NCI-H1436 (cell line): ENCODE measurements around the gene FKBP1C.
"Not testable (repeated sequence)": the region's sequence is repeated elsewhere in the genome, so short reads cannot be mapped to it uniquely, and the experiment has no call there.

Experiments
- DNase-seq: peaks from one replicate; lab custom pipeline; 2025; lab: John Stamatoyannopoulos, UW

The FKBP1C gene

DNA sequence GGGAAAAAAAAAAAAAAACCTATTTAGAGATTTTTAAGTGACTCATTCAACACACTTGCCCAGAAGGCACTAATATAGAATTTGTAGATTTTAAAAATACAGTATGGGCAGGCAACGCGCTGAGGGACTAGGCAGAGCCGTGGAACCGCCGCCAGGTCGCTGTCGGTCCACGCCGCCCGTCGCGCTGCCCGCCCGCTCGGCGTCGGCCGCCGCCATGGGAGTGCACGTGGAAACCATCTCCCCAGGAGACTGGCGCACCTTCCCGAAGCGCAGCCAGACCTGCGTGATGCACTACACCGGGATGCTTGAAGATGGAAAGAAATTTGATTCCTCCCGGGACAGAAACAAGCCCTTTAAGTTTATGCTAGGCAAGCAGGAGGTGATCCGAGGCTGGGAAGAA, at the start of gene FKBP1C:
Gene FKBP1C, plus strand, starts transcription at position 127 of the 400 bp plus-strand sequence.
- not testable (repeated sequence) for DNase-seq

DNA sequence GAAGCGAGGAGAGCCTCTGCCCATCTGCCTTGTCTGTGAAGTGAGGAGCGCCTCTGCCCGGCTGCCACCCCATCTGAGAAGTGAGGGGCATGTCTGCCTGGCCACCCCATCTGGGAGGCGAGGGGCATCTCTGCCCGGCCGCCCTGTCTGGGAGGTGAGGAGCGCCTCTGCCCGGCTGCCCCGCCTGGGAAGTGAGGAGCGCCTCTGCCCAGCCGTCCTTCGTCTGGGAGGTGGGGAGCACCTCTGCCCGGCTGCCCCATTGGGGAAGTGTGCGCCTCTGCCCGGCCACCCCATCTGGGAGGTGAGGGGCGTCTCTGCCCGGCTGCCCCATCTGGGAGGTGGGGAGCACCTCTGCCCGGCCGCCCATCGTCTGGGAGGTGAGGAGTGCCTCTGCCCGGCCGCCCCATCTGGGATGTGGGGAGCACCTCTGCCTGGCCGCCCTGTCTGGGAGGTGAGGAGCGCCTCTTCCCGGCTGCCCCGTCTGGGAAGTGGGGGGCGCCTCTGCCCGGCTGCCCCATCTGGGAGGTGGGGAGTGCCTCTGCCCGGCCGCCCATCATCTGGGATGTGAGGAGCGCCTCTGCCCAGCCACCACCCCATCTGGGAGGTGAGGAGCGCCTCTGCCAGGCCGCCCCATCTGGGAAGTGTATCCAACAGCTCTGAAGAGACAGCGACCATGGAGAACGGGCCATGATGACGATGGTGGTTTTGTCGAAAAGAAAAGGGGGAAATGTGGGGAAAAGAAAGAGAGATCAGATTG, 47.0 kb upstream of the FKBP1C start:
- not testable (repeated sequence) for DNase-seq

DNA sequence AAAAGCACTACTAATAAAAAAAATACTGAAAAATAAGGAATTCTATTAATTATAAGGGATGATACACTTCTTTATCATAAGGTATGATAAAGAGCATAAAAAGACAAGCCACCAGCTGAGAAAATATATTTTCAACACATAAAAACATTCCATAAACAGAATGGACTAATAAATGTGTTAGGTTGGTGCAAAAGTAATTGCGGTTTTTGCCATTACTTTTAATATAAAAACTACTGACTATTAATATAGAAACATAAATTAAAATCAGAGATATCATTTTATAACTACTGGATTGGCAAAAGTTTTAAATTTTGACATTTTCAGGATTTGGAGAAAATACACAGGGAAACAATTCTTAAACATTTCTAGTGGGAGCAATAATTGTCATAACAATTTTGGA, 37.1 kb upstream of the FKBP1C start:
- DNase-seq, result no peak

DNA sequence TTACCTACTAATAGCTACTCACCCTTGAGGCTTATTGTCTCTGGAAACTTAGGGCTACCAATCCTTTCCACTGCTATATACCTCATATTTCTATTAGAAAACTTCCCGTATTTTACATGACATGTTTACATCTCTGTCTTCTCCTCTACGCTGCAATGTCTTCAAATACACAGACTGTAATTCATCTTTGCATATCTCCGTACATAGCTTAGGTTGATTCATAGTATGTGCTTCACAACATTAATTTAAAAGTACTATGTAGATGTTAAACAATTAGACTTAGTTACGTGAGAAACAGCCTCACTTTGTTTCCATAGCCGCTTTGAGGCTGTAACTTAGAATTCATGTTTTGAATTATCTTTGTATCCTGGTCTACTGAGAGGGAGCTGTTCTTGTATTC, 35.1 kb upstream of the FKBP1C start:
- DNase-seq, result no peak

DNA sequence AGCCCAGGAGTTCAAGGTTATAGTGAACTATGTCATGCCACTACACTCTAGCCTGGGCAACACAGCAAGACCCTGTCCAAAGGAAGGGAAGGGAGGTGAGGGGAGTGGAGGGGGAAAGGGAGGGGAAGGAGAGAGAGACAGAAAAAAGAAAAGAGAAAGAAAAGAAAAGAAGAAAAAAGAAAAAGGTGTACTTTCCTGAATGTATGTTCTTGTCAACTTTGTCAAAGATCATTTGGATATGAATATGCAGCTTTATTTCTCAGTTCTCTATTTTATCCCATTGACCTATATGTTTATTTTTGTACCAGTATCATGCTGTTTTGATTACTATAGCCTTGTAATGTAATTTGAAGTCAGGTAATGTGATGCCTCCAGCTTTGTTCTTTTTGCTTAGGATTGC, 30.9 kb upstream of the FKBP1C start:
- no peak for DNase-seq

DNA sequence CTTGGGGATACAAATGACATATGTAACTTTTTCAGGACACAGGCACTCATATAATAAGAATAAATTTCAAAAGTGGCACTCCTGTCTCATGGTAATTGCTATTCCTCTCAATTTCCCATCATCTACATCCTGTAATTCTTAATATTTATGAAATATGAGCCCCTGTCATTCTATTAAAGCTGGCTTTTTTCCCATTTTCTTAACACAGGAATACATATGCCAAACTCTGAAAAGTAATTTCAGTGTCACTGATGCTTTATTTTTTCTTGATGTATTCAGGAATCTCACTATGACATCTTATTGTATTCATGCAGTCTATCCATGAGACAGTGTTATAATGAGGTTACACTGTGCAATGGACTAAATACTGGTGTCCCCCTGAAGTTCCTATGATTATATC, 24.3 kb upstream of the FKBP1C start:
- DNase-seq, result no peak

DNA sequence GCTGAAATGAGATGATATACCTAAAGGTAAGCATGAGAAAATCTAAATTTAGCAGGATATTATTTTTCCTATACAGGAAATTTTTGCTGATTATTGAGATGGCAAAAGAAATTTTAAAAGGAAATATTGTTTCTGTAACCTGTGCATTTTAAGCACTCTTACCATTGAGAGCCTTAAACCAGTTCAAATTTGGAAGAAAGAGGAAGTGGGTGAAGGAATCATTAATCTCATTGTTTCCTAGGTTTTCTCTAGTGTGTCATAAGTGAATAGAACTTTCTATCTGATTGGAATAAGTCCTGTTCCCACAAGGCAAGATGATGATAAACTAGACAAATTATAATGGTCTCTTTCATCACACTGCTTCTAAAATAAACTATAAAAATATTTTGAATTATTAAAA, 22.4 kb upstream of the FKBP1C start:
- DNase-seq, result no peak

DNA sequence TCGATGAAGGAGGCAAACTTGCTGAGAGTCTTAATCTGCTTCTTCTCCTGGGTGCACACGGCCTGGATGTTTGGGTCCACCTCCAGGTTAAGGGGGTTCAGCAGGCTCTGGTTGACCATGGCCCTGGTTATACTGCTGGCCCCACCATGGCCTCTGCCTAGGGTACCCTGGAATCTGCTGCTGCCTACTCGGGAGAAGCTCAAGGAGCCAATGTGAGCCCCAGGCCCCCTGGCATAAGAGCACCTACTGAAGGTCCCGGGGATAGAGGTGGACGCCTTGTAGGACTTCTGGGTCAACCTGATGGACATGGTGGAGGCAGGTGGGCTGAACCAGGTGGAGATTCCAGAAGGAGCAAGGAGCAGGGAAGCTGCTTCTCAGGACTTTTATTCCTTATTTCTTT, 17.9 kb upstream of the FKBP1C start:
- no peak for DNase-seq

DNA sequence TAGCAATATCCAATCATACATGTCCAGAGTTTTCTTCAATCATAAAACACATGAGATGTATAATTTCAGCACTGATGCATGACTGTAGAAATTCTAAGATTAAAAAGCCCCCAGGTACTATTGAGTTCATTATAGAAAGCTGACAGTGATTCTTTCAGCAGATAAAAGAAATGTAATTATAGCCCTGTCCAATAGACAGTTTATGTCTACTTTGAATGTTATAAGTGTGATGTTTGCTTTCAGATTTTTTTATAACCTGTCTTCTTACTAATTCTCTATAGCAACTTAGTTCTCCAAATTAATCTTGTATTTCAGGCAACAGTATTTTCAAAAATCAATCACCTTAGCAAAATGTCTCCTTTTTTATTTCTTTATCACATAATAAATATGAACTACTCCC, 13.5 kb upstream of the FKBP1C start:
- no peak for DNase-seq

DNA sequence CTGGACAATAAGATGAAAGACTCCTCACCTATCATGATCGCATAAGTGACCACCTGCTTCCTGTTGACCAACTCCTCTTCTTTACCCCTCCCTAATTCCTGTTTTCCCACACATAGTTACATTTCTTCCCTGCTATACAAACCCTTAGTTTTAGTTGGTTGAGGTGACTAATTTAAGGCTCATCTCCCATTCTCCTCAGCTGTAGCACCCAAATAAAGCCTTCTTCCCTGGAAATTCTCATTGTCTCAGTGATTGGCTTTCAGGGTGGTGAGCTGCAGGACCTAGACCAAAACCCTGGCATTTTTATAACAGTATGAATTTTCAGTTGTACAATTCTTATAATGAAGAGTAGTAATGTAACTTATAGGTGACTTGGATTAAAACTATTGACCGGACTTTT, 2.1 kb downstream of the FKBP1C start:
- no peak for DNase-seq

DNA sequence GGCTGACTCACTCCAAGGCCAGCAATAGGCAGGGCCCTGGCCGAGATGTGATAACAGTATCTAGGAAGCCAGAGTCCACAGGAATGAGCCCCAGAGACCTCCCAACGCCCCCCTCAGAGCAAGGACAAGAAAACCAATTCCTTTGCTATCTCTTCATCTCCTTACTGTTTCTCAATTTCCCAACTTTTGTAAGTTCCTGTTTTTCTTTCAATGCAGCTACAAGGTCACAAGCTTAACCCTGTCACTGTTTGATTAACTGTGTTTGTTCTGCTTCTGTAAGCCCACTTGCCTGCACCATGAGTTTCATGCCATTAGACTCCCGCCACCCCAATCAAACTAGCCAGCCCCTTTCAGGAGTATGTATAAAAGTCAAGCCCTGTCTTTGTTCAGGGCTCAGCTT, 3.5 kb downstream of the FKBP1C start:
- no peak for DNase-seq

DNA sequence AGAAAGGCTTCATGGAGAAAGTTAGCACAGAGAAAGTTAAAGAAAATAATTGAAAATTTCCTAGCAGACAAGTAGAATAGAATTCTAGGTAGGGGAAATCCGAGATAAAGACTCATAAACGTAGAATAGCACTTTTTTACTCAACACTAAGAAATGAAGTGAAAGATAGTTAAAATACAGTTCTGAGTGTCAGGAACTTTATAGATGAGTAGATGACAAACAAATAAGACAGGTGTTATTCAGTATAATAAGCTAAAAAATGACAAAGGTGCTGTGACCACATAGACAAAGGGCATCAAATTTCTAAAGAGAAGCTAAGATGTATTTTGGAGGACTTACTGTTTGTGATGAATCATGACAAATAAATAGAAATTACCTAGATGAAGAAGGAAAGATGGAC, 12.9 kb downstream of the FKBP1C start:
- no peak for DNase-seq

DNA sequence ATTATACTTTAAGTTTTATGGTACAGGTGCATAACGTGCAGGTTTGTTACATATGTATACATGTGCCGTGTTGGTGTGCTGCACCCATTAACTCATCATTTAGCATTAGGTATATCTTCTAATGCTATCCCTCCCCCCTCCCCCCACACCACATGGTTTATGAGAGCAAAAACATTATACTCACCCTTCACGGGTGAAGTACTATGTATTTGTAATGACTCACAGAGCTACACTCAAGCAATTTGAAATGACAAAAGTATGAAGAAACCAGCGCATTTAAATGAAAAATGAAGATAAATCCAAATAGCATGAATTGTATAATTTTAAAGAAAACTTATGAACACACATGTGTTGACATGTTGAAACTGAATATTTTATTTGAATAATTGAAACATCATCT, 14.7 kb downstream of the FKBP1C start:
- not testable (repeated sequence) for DNase-seq

DNA sequence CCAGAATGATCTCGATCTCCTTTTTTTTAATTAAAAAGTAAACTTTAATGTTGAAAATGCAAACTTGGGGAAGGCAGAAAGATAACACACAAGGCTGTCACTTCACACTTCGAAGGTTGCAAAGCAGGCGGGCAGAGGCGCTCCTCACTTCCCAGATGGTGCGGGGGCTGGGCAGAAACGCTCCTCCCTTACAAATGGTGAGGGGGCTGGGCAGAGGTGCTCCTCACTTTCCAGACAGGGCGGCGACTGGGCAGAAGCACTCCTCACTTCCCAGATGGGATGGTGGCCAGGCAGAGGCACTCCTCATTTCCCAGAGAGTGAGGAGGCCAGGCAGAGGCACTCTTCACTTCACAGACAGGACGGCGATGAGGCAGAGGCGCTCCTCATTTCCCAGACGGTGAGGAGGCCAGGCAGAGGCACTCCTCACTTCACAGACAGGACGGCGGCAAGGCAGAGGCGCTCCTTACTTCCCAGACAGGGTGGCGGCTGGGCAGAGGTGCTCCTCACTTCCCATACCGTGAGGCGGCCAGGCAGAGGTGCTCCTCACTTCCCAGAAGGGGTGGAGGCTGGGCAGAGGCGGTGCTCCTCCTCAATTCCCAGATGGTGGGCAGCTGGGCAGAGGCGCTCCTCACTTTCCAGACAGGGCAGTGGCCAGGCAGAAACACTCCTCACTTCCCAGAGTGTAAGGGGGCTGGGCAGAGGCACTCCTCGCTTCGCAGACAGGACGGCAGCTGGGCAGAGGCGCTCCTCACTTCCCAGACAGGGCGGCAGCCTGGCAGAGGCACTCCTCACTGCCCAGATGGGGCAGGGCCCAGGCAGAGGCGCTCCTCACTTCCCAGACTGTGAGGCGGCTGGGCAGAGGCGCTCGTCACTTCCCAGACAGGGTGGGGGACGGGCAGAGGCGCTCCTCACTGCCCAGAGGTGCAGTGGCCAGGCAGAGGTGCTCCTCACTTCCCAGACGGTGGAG, 16.9 kb downstream of the FKBP1C start:
- not testable (repeated sequence) for DNase-seq

DNA sequence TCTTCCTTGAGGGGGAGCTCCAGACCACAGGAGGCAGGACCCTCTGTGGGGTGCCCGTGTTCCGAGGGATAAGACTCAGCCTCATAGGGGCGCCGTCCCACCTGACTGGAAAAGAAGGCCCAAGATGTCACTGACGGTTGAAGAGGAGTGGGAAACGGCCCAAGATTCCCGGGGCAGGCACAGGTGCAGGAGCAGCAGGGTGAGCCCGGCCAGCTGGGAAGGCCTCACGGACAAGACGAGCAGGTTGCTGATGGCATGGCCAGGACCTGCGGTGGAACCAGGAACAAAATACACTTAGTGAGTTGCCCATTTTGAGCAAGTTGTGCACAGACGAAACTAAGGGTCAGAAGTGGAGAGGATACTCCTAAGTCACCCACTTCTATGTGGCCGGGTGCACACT, 18.8 kb downstream of the FKBP1C start:
- DNase-seq, result not testable (repeated sequence)

DNA sequence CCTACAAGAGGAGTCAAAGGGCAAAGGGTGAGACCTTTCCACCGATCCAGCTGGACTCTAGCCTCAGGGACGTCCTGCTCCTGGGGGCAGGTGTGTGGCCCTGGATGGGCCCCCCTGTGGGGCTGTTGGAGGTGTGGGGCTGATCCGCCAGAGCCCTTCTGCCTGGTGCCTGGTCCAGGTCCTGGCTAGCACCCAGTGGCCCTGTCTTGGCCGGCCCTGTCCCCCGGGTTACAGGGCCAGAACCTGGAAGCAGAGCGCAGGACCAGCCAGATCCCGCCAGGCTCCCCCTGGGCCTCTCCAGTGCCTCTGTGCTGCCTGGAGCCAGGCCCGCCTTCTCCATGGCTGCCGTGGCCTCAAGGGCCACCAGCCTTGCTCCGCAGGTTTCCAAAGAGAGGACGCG, 19.2 kb downstream of the FKBP1C start:
- DNase-seq, result not testable (repeated sequence)

DNA sequence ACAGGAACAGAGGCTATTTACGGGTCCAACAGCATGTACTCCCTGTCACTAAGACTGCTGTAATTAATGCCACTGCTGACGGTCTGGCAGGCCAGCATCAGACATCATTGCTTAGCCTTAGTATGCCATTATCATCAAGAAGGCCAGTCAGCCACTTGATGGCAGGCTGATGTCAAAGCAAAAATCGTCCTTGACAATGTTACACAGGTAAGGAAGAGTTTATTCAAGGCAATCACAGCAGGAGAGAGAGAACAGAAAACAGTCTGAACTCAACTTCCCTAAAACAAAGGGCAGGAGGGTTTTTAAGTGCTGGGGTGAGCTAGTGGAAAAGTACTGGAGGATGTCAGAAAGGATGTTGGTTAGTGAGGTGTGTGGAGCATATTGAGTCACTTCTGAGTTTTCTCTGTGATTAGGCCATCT, 25.1 kb downstream of the FKBP1C start:
- DNase-seq, result no peak

DNA sequence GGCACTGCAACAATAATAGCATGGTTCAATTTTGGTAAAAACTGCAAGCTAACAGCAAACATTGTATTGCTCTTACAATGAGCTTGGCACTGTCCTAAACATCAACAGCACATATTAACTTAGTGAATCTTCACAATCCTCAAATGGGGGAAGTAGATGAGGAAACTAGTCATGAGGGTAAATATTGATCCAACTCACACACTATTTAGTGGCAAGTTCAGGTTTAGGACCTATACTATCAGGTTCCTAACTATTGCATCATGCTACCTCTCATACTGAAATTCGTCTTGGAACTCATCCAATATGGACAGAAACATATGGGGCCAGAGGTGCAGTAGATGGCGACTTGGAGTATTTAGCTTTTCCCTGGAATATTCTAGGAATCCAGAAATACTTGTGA, 34.2 kb downstream of the FKBP1C start:
- DNase-seq, result no peak

DNA sequence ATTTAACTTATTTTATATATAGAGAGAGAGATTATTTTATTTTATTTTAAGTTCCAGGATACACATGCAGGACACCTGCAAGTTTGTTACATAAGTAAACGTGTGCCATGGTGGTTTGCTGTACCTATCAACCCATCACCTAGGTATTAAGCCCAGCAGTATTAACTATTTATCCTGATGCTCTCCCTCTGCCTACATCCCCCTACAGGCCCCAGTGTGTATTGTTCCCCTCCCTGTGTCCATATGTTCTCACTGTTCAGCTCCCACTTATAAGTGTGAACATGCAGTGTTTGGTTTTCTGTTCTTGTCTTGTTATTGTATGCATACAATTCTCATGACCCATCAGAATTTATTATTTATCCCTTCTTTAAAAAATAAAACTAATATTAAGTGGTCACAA, 34.6 kb downstream of the FKBP1C start:
- DNase-seq, result no peak

DNA sequence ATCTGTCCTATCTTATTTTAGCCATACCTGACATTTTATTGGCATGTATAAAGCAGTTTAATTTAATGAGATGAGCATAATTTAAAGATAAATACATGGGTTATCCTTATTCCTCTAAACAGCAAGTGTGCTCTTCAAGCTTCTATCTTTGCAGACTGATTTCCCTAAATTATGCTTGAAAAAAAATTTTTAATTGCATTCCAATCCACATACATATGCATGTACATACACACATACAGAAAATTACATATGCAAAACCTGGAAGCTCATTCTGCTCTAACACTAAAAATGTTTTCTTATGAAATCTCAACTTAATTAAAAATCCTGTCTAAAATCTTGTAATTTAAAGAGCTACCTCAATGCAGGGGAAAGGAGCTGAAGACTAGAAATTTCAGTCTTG, 35.3 kb downstream of the FKBP1C start:
- no peak for DNase-seq

DNA sequence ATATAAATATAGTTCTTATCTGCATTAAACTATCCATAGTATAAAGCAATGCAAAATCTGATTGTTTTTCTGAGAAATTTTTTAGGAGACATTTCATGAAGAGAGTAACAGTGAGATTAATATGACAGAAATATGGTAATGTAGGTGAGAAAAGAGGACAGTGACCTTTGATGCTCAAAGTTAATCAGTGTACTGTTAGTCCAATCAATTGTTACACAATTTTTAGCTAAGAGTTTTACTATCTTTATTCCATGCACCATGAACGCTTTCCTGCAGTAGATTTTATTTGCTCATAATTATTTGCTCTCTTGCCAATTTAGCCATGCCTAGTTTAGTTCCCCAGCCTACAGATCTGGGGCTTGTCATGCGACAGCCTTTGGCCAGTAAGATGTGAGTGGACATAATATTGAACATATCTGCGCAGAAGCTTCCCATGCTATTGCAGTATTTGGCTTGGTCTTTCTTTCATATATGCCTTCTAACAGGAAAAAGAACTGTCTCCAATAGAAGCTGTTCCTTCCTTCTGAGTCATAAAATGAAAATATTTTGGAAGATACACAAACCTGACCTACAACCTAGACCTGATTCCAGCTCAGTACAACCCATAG, 38.7 kb downstream of the FKBP1C start:
- DNase-seq, result no peak

DNA sequence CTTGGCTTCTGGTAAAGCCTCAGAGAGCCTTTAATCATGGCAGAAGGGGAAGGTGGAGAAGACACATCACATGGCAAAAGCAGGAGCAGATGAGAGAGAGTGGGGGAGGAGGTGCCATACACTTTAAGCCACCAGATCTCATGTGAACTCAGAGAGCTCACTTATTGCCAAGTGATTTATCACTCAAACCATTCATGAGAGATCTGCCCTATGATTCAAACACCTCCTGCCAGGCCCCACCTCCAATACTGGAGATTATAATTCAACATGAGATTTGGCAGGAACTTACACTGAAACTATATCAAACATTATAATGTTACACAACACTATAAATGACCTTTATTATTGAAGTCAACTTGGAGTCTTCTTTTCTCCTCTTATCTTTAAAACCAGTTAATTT, 47.9 kb downstream of the FKBP1C start:
- no peak for DNase-seq

DNA sequence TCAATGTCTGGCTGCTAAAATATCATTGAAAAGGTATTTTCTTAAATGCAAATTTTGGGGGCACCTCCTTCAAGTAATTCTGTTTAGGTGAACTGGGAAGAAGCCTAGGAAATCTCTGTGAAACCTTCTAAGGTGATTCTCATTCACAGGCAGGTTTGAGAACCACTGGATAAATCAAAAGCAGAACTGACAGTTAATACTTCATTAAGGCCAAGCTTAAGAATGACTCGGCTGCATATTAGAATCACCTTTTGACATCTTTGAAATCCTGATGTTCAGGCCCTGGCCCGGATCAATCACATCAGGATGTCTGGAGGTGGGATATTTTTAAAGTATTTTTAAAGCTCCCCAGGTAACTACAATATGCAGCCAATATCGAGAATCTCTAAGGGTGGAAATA, 50.6 kb downstream of the FKBP1C start:
- DNase-seq, result no peak
